ENCODE results near the gene CNOT4. TPM values are rescaled to one million over a fixed set of nuclear protein-coding genes. Genes with fewer than 3 reads are reported as not detected.

The CNOT4 gene
- total RNA-seq, 1 experiment from 2014 or later = 16.6 TPM

DNA sequence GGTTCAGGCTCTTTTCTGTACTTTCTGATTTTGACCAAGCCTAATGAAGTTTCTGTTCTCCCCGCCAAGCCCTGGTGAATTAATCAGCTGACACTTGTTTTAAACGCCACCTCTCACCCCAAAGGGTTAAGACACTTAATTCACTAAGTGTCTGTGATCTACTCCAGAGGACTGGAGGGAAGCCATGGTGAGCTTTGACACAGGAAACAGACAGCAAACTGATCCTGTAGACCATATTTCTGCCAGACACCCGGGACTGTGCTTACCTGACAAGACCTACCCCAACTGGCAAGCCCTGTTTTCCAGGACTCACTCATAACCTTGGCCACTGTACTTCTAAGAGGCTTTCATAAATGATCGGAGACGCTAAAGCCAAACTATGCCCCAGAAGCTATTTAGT, 150.3 kb downstream of the CNOT4 start:
- Histone ChIP-seq H2AFZ (ENCODE audit: low read depth, low read length, poor library complexity, severe bottlenecking) (no peak overlapping the region), H3K4me1 (ENCODE audit: control insufficient read depth in 1 of 2, insufficient read depth in 2 of 2, low read length in 2 of 2) (no peaks in the 10 kb centered on the region), H4K20me1 (ENCODE audit: insufficient read depth) (no peaks in the 10 kb centered on the region), H3K27me3 (ENCODE audit: insufficient read depth, low read length) (peaks cover 13% of the 10 kb centered on the region), H3K4me3 (replicated peaks in 1 of 2; ENCODE audit: low read depth in 1 of 2, low read length in 2 of 2) (no peak overlapping the region), H3K4me2 (ENCODE audit: low read length) (no peak overlapping the region), H3K79me2 (ENCODE audit: insufficient read depth, low read length) (no peaks in the 10 kb centered on the region), H3K27ac (ENCODE audit: low read depth, low read length) (no peak overlapping the region), H3K9ac (ENCODE audit: low read length) (no peak overlapping the region), H3K9me3 (ENCODE audit: control insufficient read depth in 1 of 2, insufficient read depth in 1 of 2, low read depth in 1 of 2, low read length in 2 of 2) (no peaks in the 10 kb centered on the region), H3K9me2 (ENCODE audit: insufficient read depth) (no peaks in the 10 kb centered on the region), H3K36me3 (ENCODE audit: control insufficient read depth in 1 of 2, insufficient read depth in 2 of 2, low read length in 2 of 2) (peaks cover 0 to 6% of the 10 kb centered on the region in 2 experiments; a peak in 1 of 4 replicates)
- ATAC-seq (no peak), DNase-seq (ENCODE audit: low read depth, low spot score) (no peak)
- RAD21 ChIA-PET (ENCODE audit: low non-redundant PET in 1 of 2, low total read pairs in 2 of 2, uncharacterized antibody in 2 of 2, unreplicated experiment in 2 of 2) = no interaction called here
- TF ChIP-seq CBX3 (IDR thresholded peaks at IDR 0.05; ENCODE audit: low read depth) = no peak
- no peak for TF ChIP-seq CEBPB (IDR thresholded peaks at IDR 0.05; ENCODE audit: low read depth)
- no peak for TF ChIP-seq RAD21 (IDR thresholded peaks at IDR 0.05; ENCODE audit: low read depth)
- TF ChIP-seq, protein P1, sequence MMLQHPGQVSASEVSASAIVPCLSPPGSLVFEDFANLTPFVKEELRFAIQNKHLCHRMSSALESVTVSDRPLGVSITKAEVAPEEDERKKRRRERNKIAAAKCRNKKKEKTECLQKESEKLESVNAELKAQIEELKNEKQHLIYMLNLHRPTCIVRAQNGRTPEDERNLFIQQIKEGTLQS (IDR thresholded peaks at IDR 0.05) = no peak
- TF ChIP-seq EGR1 (IDR thresholded peaks at IDR 0.05; ENCODE audit: low read depth) = no peak
- no peak for TF ChIP-seq JUND (IDR thresholded peaks at IDR 0.05)
- no peak for TF ChIP-seq EZH2 (IDR thresholded peaks at IDR 0.05)
- TF ChIP-seq ELF1 (IDR thresholded peaks at IDR 0.05; ENCODE audit: borderline replicate concordance, low read depth) = no peak
- no peak for TF ChIP-seq FOSL1 (IDR thresholded peaks at IDR 0.05; ENCODE audit: low read depth)
- TF ChIP-seq, protein P2, sequence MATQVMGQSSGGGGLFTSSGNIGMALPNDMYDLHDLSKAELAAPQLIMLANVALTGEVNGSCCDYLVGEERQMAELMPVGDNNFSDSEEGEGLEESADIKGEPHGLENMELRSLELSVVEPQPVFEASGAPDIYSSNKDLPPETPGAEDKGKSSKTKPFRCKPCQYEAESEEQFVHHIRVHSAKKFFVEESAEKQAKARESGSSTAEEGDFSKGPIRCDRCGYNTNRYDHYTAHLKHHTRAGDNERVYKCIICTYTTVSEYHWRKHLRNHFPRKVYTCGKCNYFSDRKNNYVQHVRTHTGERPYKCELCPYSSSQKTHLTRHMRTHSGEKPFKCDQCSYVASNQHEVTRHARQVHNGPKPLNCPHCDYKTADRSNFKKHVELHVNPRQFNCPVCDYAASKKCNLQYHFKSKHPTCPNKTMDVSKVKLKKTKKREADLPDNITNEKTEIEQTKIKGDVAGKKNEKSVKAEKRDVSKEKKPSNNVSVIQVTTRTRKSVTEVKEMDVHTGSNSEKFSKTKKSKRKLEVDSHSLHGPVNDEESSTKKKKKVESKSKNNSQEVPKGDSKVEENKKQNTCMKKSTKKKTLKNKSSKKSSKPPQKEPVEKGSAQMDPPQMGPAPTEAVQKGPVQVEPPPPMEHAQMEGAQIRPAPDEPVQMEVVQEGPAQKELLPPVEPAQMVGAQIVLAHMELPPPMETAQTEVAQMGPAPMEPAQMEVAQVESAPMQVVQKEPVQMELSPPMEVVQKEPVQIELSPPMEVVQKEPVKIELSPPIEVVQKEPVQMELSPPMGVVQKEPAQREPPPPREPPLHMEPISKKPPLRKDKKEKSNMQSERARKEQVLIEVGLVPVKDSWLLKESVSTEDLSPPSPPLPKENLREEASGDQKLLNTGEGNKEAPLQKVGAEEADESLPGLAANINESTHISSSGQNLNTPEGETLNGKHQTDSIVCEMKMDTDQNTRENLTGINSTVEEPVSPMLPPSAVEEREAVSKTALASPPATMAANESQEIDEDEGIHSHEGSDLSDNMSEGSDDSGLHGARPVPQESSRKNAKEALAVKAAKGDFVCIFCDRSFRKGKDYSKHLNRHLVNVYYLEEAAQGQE (IDR thresholded peaks at IDR 0.05; ENCODE audit: low read depth) = no peak
- no peak for TF ChIP-seq ZFX (IDR thresholded peaks at IDR 0.05)
- no peak for TF ChIP-seq SIN3A (IDR thresholded peaks at IDR 0.05; ENCODE audit: low read depth)
- TF ChIP-seq POLR2AphosphoS5 (IDR thresholded peaks at IDR 0.05; ENCODE audit: low read depth, low read length) = no peak
- TF ChIP-seq, protein P3, sequence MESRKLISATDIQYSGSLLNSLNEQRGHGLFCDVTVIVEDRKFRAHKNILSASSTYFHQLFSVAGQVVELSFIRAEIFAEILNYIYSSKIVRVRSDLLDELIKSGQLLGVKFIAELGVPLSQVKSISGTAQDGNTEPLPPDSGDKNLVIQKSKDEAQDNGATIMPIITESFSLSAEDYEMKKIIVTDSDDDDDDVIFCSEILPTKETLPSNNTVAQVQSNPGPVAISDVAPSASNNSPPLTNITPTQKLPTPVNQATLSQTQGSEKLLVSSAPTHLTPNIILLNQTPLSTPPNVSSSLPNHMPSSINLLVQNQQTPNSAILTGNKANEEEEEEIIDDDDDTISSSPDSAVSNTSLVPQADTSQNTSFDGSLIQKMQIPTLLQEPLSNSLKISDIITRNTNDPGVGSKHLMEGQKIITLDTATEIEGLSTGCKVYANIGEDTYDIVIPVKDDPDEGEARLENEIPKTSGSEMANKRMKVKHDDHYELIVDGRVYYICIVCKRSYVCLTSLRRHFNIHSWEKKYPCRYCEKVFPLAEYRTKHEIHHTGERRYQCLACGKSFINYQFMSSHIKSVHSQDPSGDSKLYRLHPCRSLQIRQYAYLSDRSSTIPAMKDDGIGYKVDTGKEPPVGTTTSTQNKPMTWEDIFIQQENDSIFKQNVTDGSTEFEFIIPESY (IDR thresholded peaks at IDR 0.05; ENCODE audit: extremely low read depth, insufficient replicate concordance, low read length) = no peak
- no peak for TF ChIP-seq SRF (IDR thresholded peaks at IDR 0.05; ENCODE audit: low read depth)
- no peak for TF ChIP-seq SP1 (IDR thresholded peaks at IDR 0.05; ENCODE audit: low read depth)
- TF ChIP-seq TCF7L2 (IDR thresholded peaks at IDR 0.05; ENCODE audit: borderline replicate concordance, extremely low read depth, insufficient read depth, insufficient read length) = no peak
- no peak for TF ChIP-seq ZNF274 (IDR thresholded peaks at IDR 0.05; ENCODE audit: low read depth, low read length)
- TF ChIP-seq, protein P4, sequence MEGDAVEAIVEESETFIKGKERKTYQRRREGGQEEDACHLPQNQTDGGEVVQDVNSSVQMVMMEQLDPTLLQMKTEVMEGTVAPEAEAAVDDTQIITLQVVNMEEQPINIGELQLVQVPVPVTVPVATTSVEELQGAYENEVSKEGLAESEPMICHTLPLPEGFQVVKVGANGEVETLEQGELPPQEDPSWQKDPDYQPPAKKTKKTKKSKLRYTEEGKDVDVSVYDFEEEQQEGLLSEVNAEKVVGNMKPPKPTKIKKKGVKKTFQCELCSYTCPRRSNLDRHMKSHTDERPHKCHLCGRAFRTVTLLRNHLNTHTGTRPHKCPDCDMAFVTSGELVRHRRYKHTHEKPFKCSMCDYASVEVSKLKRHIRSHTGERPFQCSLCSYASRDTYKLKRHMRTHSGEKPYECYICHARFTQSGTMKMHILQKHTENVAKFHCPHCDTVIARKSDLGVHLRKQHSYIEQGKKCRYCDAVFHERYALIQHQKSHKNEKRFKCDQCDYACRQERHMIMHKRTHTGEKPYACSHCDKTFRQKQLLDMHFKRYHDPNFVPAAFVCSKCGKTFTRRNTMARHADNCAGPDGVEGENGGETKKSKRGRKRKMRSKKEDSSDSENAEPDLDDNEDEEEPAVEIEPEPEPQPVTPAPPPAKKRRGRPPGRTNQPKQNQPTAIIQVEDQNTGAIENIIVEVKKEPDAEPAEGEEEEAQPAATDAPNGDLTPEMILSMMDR (IDR thresholded peaks at IDR 0.05 in 2 of 3, conservative IDR thresholded peaks at IDR 0.05 in 1 of 3; ENCODE audit: borderline replicate concordance in 1 of 3, insufficient read depth in 1 of 3, low read depth in 2 of 3, low read length in 2 of 3) = no peak
- no peak for TF ChIP-seq EZH2phosphoT487 (IDR thresholded peaks at IDR 0.05; ENCODE audit: borderline replicate concordance)
- POLR2A ChIA-PET = no interaction called here
- intact Hi-C loops (cut with micrococcal nuclease) = no loop called here
- CTCF ChIA-PET = no interaction called here
- BruUV-seq (replicated peaks) = no TSS peak
